HEK293 (cell line): ENCODE data around the gene PTS.
A peak's percentile ranks its signal among the peaks of the same experiment; 100 is the strongest.

Source experiments
- CTCF ChIA-PET: fragments of 350-600 bp; formaldehyde crosslinking; extraction: SDS; loops from one replicate; lab custom pipeline; 2021; ENCODE audit warnings: antibody characterized with exemption; lab: Yijun Ruan, JAX
- POLR2A ChIA-PET: fragments of 300-600 bp; formaldehyde crosslinking; extraction: SDS; loops from one replicate; lab custom pipeline; 2020; ENCODE audit warnings: antibody characterized with exemption, inconsistent platforms; lab: Yijun Ruan, JAX
- H3K27ac ChIP-seq: fragments of 200-500 bp; sonication (Bioruptor generic); 2 replicates; pipeline ENCODE4 v1.5.1; 2014; ENCODE audit warnings: low read depth, low read length, control low read depth, inconsistent platforms; ENCODE audit errors: extremely low read depth
- H3K36me3 ChIP-seq, 2 experiments: fragments of 200-500 bp in 1 of 2; sonication (Bioruptor generic) in 1 of 2; 1 replicate in 1 of 2; 2 replicates in 1 of 2; pipeline ENCODE4 v1.5.1; 2014 to 2017; ENCODE audit warnings: inconsistent platforms in 2 of 2, low read length in 2 of 2; ENCODE audit not compliant: control insufficient read depth in 2 of 2, insufficient read depth in 1 of 2
- H3K4me1 ChIP-seq: fragments of 200-500 bp; sonication (Bioruptor generic); 2 replicates; pipeline ENCODE4 v1.5.1; 2014; ENCODE audit warnings: mild to moderate bottlenecking, low read length, inconsistent platforms; ENCODE audit not compliant: control insufficient read depth, insufficient read depth
- H3K4me3 ChIP-seq: 2 replicates; pipeline ENCODE4 v1.5.1; 2011; ENCODE audit warnings: low read depth, mild to moderate bottlenecking, control low read depth, low read length, moderate library complexity
- H3K9me3 ChIP-seq: fragments of 200-500 bp; sonication (Bioruptor generic); 2 replicates; pipeline ENCODE4 v1.5.1; 2014; ENCODE audit warnings: low read depth, low read length, inconsistent platforms; ENCODE audit not compliant: control insufficient read depth, insufficient read depth
- KLF1 ChIP-seq: fragments of 450-650 bp; formaldehyde crosslinking; IDR thresholded peaks from 2 replicates; pipeline ENCODE4 v1.5.1; 2016; ENCODE audit warnings: missing biosample characterization, missing genetic modification characterization
- KLF10 ChIP-seq: fragments of 450-650 bp; IDR thresholded peaks from 2 replicates; pipeline ENCODE4 v1.5.1; 2018; ENCODE audit warnings: missing biosample characterization, mild to moderate bottlenecking, missing genetic modification characterization
- SCRT1 ChIP-seq: fragments of 450-650 bp; formaldehyde crosslinking; IDR thresholded peaks from 2 replicates; pipeline ENCODE4 v1.5.1; 2016; ENCODE audit warnings: missing biosample characterization, missing genetic modification characterization, borderline replicate concordance
- ZBTB49 ChIP-seq: fragments of 450-650 bp; formaldehyde crosslinking; IDR thresholded peaks from 2 replicates; pipeline ENCODE4 v1.5.1; 2016; ENCODE audit warnings: missing biosample characterization, missing genetic modification characterization, low read depth
- ZBTB7A ChIP-seq: fragments of 450-650 bp; formaldehyde crosslinking; IDR thresholded peaks from 2 replicates; pipeline ENCODE4 v1.5.1; 2016; ENCODE audit warnings: low read depth, missing biosample characterization, missing genetic modification characterization
- ZFP37 ChIP-seq: fragments of 450-650 bp; formaldehyde crosslinking; IDR thresholded peaks from 2 replicates; pipeline ENCODE4 v1.5.1; 2016; ENCODE audit warnings: missing biosample characterization, missing genetic modification characterization
- ZFP41 ChIP-seq: fragments of 450-650 bp; formaldehyde crosslinking; IDR thresholded peaks from 2 replicates; pipeline ENCODE4 v1.5.1; 2016; ENCODE audit warnings: missing biosample characterization, missing genetic modification characterization, borderline replicate concordance
- ZFP69B ChIP-seq: fragments of 450-650 bp; formaldehyde crosslinking; IDR thresholded peaks from 2 replicates; pipeline ENCODE4 v1.5.1; 2016; ENCODE audit warnings: missing biosample characterization, missing genetic modification characterization
- ZIC2 ChIP-seq: fragments of 450-650 bp; formaldehyde crosslinking; IDR thresholded peaks from 2 replicates; pipeline ENCODE4 v1.5.1; 2016; ENCODE audit warnings: missing biosample characterization, missing genetic modification characterization
- ZNF132 ChIP-seq: fragments of 450-650 bp; formaldehyde crosslinking; IDR thresholded peaks from 2 replicates; pipeline ENCODE4 v1.5.1; 2017; ENCODE audit warnings: missing biosample characterization, missing genetic modification characterization, borderline replicate concordance
- ZNF133 ChIP-seq: fragments of 450-650 bp; formaldehyde crosslinking; IDR thresholded peaks from 2 replicates; pipeline ENCODE4 v1.5.1; 2016; ENCODE audit warnings: missing biosample characterization, missing genetic modification characterization
- ZNF202 ChIP-seq: fragments of 450-650 bp; formaldehyde crosslinking; IDR thresholded peaks from 2 replicates; pipeline ENCODE4 v1.5.1; 2016; ENCODE audit warnings: missing biosample characterization, missing genetic modification characterization, borderline replicate concordance
- ZNF221 ChIP-seq: fragments of 450-650 bp; formaldehyde crosslinking; IDR thresholded peaks from 2 replicates; pipeline ENCODE4 v1.5.1; 2017; ENCODE audit warnings: missing biosample characterization, missing genetic modification characterization, borderline replicate concordance
- ZNF302 ChIP-seq: fragments of 450-650 bp; formaldehyde crosslinking; IDR thresholded peaks from 2 replicates; pipeline ENCODE4 v1.5.1; 2016; ENCODE audit warnings: missing biosample characterization, missing genetic modification characterization, low read depth
- ZNF324 ChIP-seq: fragments of 450-650 bp; formaldehyde crosslinking; IDR thresholded peaks from 2 replicates; pipeline ENCODE4 v1.5.1; 2016; ENCODE audit warnings: missing biosample characterization, missing genetic modification characterization
- ZNF350 ChIP-seq: fragments of 450-650 bp; formaldehyde crosslinking; IDR thresholded peaks from 2 replicates; pipeline ENCODE4 v1.5.0; 2017; ENCODE audit warnings: missing biosample characterization, mild to moderate bottlenecking, missing genetic modification characterization
- ZNF398 ChIP-seq: fragments of 450-650 bp; formaldehyde crosslinking; IDR thresholded peaks from 2 replicates; pipeline ENCODE4 v1.5.1; 2017; ENCODE audit warnings: missing biosample characterization, missing genetic modification characterization
- ZNF404 ChIP-seq: fragments of 450-650 bp; formaldehyde crosslinking; IDR thresholded peaks from 2 replicates; pipeline ENCODE4 v1.5.1; 2017; ENCODE audit warnings: missing biosample characterization, missing genetic modification characterization
- ZNF488 ChIP-seq: fragments of 450-650 bp; formaldehyde crosslinking; IDR thresholded peaks from 2 replicates; pipeline ENCODE4 v1.5.1; 2016; ENCODE audit warnings: missing biosample characterization, missing genetic modification characterization
- ZNF501 ChIP-seq: fragments of 450-650 bp; formaldehyde crosslinking; IDR thresholded peaks from 2 replicates; pipeline ENCODE4 v1.5.1; 2016; ENCODE audit warnings: missing biosample characterization, missing genetic modification characterization
- ZNF513 ChIP-seq: fragments of 450-650 bp; IDR thresholded peaks from 2 replicates; pipeline ENCODE4 v1.5.1; 2018; ENCODE audit warnings: missing biosample characterization, missing genetic modification characterization
- ZNF555 ChIP-seq: fragments of 450-650 bp; formaldehyde crosslinking; conservative IDR thresholded peaks from 2 replicates; pipeline ENCODE4 v1.5.1; 2017; ENCODE audit warnings: missing biosample characterization, mild to moderate bottlenecking, missing genetic modification characterization, inconsistent platforms
- ZNF561 ChIP-seq: fragments of 450-650 bp; IDR thresholded peaks from 2 replicates; pipeline ENCODE4 v1.5.1; 2018; ENCODE audit warnings: missing biosample characterization, missing genetic modification characterization, borderline replicate concordance
- ZNF571 ChIP-seq: fragments of 450-650 bp; formaldehyde crosslinking; IDR thresholded peaks from 2 replicates; pipeline ENCODE4 v1.5.0; 2017; ENCODE audit warnings: missing biosample characterization, missing genetic modification characterization
- ZNF600 ChIP-seq: fragments of 450-650 bp; formaldehyde crosslinking; IDR thresholded peaks from 2 replicates; pipeline ENCODE4 v1.5.1; 2016; ENCODE audit warnings: missing biosample characterization, missing genetic modification characterization
- ZNF623 ChIP-seq: fragments of 450-650 bp; formaldehyde crosslinking; IDR thresholded peaks from 2 replicates; pipeline ENCODE4 v1.5.1; 2016; ENCODE audit warnings: missing biosample characterization, missing genetic modification characterization
- ZNF660 ChIP-seq: fragments of 450-650 bp; IDR thresholded peaks from 2 replicates; pipeline ENCODE4 v1.5.1; 2018; ENCODE audit warnings: missing biosample characterization, mild to moderate bottlenecking, missing genetic modification characterization
- ZNF670 ChIP-seq: fragments of 450-650 bp; formaldehyde crosslinking; IDR thresholded peaks from 2 replicates; pipeline ENCODE4 v1.5.1; 2016; ENCODE audit warnings: missing biosample characterization, missing genetic modification characterization, low read depth
- ZNF677 ChIP-seq: fragments of 450-650 bp; IDR thresholded peaks from 2 replicates; pipeline ENCODE4 v1.5.0; 2018; ENCODE audit warnings: missing biosample characterization, mild to moderate bottlenecking, missing genetic modification characterization, moderate library complexity
- ZNF701 ChIP-seq: fragments of 450-650 bp; formaldehyde crosslinking; IDR thresholded peaks from 2 replicates; pipeline ENCODE4 v1.5.1; 2016; ENCODE audit warnings: missing biosample characterization, missing genetic modification characterization
- ZNF768 ChIP-seq: fragments of 450-650 bp; formaldehyde crosslinking; IDR thresholded peaks from 2 replicates; pipeline ENCODE4 v1.5.1; 2018; ENCODE audit warnings: missing biosample characterization, mild to moderate bottlenecking, missing genetic modification characterization
- ZNF792 ChIP-seq: fragments of 450-650 bp; formaldehyde crosslinking; IDR thresholded peaks from 2 replicates; pipeline ENCODE4 v1.5.1; 2016; ENCODE audit warnings: missing biosample characterization, missing genetic modification characterization
- ZSCAN16 ChIP-seq: fragments of 450-650 bp; formaldehyde crosslinking; IDR thresholded peaks from 2 replicates; pipeline ENCODE4 v1.5.1; 2016; ENCODE audit warnings: missing biosample characterization, missing genetic modification characterization

Gene PTS

GRCh38 chr11:112226062-112226830 is at the start of gene PTS:
TSS of gene PTS (plus strand) at chr11:112226428. CDS start at chr11:112226444, 16 bp downstream.
- ChIA-PET CTCF (interaction anchor here (0.6 to 19.0 kb wide), 4 partner anchors 9 to 57 kb away, joined by 3 to 308 read pairs (median 4); no protein-coding TSS in a partner anchor), POLR2A (interaction anchor here (0.5 to 1.5 kb wide), 4 partner anchors 11 to 930 kb away, joined by 4 to 6 read pairs (median 4); no protein-coding TSS in a partner anchor)
- no peaks in the 10 kb centered on the region for H3K4me1 ChIP-seq
- H3K36me3 ChIP-seq, result peaks cover 0 to 33% of the 10 kb centered on the region in 2 experiments; a peak in 1 of 3 replicates
- H3K4me3 ChIP-seq, result peak within 1 kb of the TSS; percentile 88
- H3K9me3 ChIP-seq, result no peaks in the 10 kb centered on the region
- H3K27ac ChIP-seq, result peak within 1 kb of the TSS; percentile 81
- TF ChIP-seq ZNF513 (no peak), ZNF132 (tag by site-specific recombination) (no peak), ZNF133 (tag by site-specific recombination) (no peak), ZNF768 (tag by site-specific recombination) (0 out of 2 replicates have a peak, but pooled peaks have one; percentile 18), ZBTB7A (tag by site-specific recombination) (no peak), ZNF350 (tag by site-specific recombination) (no peak), ZNF398 (tag by site-specific recombination) (no peak), ZNF571 (no peak), ZFP69B (tag by site-specific recombination) (peak; percentile 55; the same call in 1 of the 2 replicates), ZNF404 (no peak), ZBTB49 (no peak), ZFP37 (tag by site-specific recombination) (peak; percentile 64; the same call in 1 of the 2 replicates), ZFP41 (tag by site-specific recombination) (no peak), ZIC2 (tag by site-specific recombination) (no peak), ZNF488 (tag by site-specific recombination) (no peak), ZNF670 (tag by site-specific recombination) (no peak), ZNF221 (tag by site-specific recombination) (no peak), ZNF677 (no peak), ZNF561 (tag by site-specific recombination) (peak; percentile 18; the same call in 1 of the 2 replicates), ZNF501 (tag by site-specific recombination) (0 out of 2 replicates have a peak, but pooled peaks have one; percentile 18), ZNF302 (tag by site-specific recombination) (no peak), KLF1 (tag by site-specific recombination) (no peak; the same call in 1 of the 2 replicates), KLF10 (0 out of 2 replicates have a peak, but pooled peaks have one; percentile 58), ZNF623 (tag by site-specific recombination) (no peak), SCRT1 (tag by site-specific recombination) (no peak), ZNF555 (tag by site-specific recombination) (no peak), ZNF792 (no peak), ZNF324 (no peak), ZNF600 (tag by site-specific recombination) (peak; percentile 31; the same call in 1 of the 2 replicates), ZNF202 (no peak), ZSCAN16 (no peak), ZNF660 (tag by site-specific recombination) (0 out of 2 replicates have a peak, but pooled peaks have one; percentile 8), ZNF701 (tag by site-specific recombination) (no peak)
